GM18858 (cell line): ENCODE results near the gene BACH1.
"Not testable (repeated sequence)": the region's sequence is repeated elsewhere in the genome, so short reads cannot be mapped to it uniquely, and the experiment has no call there.

Experiments
- ATAC-seq: cut with Tn5 transposase; IDR thresholded peaks from one replicate; pipeline ENCODE4 v1.9.1; 2021; ENCODE audit not compliant: unreplicated experiment

The BACH1 gene

GRCh38 chr21:29342363-29342957 lies 43.7 kb downstream of the BACH1 start:
- ATAC-seq = peak; percentile 50

DNA sequence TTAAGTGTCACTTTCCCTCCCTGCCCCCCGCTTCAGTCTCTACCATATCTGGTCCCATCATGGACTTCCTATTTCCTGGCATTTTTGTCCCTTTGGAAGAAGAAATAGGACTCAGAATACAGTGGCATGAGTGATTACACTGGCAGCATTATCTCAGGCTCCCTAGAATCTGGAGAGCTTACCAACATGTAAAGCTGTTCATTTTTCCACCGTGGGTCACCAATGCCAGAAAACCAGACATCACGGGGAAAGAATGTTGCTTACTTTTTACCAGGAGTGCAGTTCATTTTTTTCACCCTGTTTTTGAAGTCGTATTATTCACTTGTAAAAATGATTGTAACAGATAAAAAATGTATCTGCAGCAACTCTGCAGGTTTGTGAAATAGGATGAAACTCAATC lies 44.8 kb downstream of the BACH1 start:
- no peak for ATAC-seq

DNA sequence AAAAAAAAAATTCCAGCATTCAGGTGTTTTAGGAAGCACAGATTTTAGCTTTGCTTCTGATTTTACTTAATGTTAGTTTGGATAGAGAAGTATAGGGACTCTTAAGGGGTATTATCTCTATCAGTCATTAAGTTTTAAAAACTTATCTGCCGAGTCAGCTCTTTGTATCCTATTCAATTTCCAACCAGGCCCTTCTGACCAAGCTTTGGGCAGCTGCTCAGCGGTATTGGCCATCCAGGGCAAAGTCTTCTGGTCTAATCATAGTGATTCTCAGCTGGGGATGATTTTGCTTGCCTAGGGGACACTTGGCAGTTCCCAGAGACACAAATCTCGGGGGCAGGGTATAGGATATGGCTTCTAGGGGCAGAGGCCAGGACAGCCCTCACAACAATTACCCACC lies 47.6 kb downstream of the BACH1 start:
- no peak for ATAC-seq

- no peak for ATAC-seq
These were observed 48.0 kb downstream of the BACH1 start for GRCh38 chr21:29346771-29347170.

DNA sequence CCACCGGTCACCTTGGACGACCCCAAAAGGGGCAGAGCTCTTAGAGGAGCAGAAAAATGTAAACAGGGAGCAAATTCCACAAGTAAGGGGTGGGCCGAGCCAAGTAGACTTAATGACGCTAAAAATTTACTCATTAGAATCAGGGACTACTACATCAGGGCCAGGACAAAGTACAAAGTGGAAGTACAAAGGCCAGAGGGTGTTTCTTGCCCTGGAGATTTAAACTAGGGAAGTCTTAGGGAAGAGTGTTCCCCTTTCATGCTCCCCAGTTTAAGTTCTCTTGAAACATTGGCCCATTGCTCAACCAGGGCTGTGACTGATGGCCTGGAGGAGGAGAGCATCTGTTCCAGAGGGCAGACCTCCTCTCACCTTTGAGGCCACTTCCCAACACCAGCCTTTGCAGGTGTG lies 48.6 kb downstream of the BACH1 start:
- ATAC-seq = no peak

DNA sequence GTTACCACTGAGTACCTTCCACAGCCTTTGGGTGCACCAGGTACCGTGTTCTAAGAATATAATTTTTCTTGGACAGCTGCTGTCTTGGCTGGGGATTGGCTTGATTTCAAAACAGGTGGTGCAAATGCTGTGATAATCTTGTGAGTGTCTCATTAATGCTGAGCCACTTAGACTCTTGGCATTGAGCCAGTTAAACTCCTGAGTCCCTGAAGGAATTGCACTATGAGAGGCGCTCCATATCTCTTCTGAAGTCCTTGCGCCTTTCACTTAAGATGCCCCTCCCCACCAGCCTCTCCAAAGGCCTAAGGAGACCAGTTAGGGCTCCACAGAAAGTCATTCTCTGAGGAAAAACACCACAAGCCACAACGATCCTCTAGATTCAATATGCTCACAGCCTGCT lies 51.0 kb downstream of the BACH1 start:
- ATAC-seq = no peak

DNA sequence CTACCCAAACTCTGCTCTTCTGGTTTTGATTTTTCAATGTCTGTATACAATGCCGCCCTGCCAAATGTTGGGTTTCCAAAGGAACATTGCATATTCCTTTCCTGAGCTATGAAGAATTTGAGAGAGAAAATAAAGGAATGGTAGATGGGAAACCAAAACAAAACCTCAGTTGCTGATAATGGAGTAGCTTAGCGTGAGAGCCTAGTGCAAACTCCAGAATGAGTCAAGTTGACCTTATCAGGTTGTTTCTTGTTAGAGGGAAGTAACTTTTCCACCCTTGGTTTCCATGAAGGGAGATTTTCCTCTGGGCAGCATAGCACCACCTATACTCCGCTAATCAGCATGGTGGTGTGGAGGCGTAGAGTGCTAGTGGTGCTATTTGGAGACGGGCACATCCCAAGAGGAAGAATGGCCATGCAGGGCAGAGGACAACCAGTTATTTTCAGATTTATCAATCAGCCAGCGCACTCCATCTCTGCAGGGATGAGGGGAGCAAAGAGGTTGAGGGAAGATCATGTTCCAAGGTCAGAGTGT lies 51.6 kb downstream of the BACH1 start:
- ATAC-seq = no peak

DNA sequence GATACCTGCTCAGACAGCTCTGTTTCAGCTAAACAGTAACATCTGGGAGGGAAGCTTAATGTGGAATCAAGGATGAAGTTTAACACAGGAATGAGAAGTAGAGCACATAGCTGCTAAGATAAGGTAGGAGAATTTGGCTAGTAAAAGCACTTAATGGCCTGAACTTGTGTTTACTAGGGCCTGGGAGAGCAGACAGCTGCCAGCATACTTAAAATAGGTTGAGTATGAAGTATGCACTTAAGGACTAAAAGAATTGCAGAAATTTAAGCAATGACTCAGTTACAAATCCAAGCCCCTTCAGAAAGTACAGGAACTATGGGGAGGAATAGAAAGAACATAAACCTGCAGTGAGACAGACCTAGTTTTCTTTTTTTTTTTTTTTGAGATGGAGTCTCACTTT lies 53.0 kb downstream of the BACH1 start:
- no peak for ATAC-seq

DNA sequence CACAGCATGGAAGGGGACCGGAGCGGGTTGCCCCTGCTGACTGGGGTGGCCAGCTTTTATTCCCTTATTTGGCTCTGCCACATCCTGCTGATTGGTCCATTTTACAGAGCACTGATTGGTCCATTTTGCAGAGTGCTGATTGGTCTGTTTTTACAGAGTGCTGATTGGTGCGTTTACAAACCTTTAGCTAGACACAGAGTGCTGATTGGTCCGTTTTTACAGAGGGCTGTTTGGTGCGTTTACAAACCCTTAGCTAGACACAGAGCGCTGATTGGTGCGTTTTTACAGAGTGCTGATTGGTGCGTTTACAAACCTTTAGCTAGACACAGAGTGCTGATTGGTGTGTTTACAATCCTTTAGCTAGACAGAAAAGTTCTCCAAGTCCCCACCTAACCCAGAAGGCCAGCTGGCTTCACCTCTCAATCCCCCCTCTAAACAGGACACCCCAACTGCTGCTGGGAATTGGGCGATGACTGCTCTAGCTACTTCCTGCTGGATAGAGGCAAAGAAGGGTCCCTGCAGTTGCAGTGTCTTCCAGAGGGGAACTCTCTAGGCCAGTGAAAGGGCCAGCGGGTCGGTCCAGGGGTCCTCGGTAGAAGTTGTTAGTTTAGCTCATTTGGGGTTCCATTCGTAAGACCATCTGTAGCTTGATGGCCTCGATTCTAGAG lies 56.5 kb downstream of the BACH1 start:
- ATAC-seq = not testable (repeated sequence)

DNA sequence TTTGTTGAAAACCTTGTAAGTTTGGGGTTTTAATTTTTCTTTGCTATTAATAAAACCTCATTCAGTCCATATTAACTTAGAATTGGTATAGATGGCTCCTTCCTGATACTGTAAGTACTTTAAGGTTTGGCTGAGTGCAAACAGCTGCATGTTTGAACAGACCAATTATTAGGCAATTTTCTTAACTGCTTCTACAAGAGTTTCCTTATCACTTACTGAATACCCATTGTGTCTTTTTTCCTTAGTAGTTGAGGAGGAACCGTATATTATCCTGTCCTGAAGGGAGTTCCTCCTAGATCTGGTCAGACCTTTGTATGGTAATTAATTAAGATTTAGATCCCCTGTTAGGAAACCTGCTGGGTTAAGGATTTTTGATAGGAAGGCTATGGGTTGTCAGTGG lies 57.6 kb downstream of the BACH1 start:
- ATAC-seq = not testable (repeated sequence)

DNA sequence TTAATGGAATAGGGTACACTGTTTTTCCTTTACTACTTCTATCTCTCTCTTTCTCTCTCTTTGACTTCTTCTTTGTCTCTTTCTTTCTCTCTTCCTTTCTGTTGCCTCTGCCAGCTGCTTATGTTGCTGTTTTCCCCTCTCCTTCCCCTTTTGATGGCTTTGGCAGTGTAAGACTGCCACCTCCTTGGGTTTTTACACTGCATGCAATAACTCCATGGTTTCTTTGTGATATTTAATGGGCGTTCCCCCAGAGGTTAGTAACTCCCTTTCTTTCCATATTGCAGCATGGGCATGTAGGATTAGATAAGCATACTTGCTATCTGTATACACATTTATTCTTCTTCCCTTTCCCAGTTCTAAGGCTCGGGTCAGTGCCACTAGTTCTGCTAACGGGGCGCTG lies 58.1 kb downstream of the BACH1 start:
- not testable (repeated sequence) for ATAC-seq

DNA sequence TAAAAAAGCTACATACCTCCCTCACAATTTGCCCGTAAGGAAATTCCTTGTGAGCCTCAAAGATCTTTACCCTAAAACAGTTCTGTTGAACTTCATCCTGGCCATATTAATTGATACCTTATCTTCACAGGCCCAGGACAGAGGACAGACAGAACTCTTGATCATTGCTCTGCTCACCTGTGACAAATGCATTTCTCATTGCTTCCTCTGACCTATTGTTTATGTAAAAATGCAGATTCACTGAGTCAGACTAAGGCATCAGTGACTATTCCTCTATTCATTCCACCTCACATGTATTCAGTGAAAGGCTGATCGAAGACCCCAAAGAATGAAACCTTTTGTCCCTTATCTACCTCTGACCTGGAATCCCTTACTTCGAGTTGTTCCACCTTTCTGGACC lies 61.0 kb downstream of the BACH1 start:
- no peak for ATAC-seq

DNA sequence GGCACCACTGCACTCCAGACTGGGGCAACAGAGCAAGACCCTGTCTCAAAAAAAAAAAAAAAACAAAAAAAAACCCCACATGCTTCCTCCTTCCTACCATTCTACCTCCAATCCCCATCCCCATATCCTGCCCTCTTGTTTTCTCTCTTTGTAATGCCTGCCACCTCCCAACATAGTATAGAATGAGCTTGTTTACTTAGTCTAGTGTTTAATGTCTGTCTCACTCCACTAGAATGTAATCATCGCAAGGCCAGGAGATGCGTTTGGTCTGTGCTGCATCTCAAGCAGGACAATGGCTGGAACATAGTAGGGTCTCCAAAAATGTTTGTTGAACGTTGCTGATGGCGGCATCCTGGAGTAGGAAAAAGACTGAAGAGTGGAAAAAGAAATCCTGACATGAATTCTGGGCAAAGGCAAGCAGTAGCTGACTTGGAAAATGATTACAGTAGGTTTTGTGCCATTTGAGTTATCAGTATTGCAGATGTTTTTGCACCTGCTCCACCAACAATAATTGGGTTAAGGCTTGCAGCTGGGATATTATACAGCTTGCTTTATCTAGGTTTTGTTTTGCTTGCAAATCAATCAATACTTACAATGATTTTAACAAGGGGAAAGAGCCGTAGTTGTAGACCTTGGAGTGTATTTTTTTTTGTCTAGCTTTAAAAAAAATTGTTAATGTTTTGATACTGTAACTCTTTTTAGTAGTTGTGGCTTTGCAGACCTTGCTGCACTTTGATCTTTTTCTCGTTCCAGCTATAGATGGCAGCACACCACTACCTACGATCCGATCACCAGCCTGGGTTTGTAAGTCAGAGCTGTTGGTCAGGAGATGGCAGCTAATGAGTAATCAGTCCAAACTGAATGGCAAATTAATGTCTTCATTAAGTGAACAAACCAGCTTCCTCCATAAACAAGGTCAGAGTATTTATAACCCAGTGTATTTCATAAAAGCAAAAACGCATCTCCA lies 62.4 kb downstream of the BACH1 start:
- ATAC-seq = no peak

GRCh38 chr21:29362758-29363157 lies 64.0 kb downstream of the BACH1 start:
- ATAC-seq = no peak

DNA sequence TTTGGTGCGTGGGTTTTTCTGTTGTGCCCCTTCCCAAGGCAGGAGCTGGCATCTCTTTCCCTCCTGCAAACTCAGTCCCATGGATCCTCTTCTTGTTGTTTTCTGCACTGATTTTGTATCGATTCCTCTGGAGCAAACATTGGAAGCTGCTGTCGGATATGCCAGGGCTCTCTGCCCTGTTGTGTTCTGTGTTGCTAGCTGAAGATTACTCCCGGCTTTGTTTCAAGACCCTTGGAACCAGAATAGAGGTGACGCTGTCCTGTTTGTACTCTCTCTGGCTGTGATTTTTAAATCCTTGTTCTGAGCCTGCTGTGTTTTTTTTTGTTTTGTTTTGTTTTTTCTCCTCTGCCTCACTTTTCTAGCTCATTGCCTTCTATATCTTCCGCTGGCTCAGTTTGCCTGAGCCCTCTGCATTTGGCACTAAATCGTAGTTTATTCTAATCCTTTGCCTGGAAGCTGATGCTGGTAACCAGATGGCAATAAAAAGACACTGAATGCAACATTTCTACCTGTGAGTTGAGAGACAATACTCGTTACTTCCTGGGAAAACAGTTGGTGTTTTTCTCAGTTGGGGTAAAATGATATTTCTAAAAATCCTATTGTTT lies 67.0 kb downstream of the BACH1 start:
- ATAC-seq = no peak

GRCh38 chr21:29366532-29366931 lies 67.8 kb downstream of the BACH1 start:
- ATAC-seq = no peak

- ATAC-seq = no peak
These were observed 68.6 kb downstream of the BACH1 start for GRCh38 chr21:29367335-29367734.

DNA sequence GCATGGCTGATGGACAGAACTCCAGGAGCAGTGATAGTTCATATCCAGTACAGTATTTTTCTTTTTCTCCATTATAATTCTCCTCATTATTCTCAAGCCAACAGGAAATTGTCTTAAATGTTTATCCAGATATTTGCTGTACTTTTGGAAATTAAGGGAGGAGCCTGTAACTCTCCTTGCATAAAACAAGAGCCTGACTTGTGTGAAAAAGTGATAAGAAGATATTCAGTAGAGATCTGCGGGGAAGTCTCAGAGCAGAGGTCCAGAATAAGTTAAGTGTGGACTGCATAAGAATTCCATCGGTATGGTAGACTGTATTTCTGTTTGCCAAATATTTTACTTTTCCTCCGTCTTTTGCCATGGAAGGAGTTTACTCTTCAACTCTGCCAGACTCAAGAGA lies 70.2 kb downstream of the BACH1 start:
- ATAC-seq = no peak

DNA sequence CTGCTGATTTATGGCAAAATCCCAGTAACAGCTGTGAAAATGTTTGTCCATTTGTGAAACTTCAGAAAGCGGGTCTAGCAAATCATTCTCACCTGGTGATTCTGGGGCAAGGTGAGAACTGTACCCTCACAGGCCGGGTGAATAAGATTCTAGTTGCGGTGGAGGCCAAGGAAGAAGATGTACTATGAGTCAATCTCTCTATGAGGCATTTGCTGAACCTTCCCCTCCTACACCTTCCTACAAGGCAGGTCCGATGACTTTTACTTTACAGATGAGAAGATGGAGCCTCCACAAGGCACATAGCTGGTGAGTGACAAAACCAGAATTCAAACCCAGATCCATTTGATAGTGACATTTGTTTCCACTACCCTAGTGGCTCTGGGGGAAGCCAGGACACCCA lies 72.7 kb downstream of the BACH1 start:
- no peak for ATAC-seq

- ATAC-seq = peak; percentile 80
These were observed 73.5 kb downstream of the BACH1 start for GRCh38 chr21:29372063-29372802.

GRCh38 chr21:29374481-29374880 lies 75.8 kb downstream of the BACH1 start:
- ATAC-seq = no peak
